Activated CD4-positive, CD25-positive, alpha-beta regulatory T cell treated with anti-CD3 and anti-CD28 coated beads, Interleukin-2, amount 50 U/mL, for 24 hours (primary cell): Measurements from ENCODE around the gene CHP1.
"Not testable (repeated sequence)": the region's sequence is repeated elsewhere in the genome, so short reads cannot be mapped to it uniquely, and the experiment has no call there.

ENCODE experiments used
- ATAC-seq, 2 donors: fragments of 150-1000 bp; cut with Tn5 transposase; one replicate each; pipeline ENCODE4 v1.10.0; 2021; ENCODE audit warnings: mild to moderate bottlenecking in 1 of 2, moderate library complexity in 1 of 2

The CHP1 gene

DNA sequence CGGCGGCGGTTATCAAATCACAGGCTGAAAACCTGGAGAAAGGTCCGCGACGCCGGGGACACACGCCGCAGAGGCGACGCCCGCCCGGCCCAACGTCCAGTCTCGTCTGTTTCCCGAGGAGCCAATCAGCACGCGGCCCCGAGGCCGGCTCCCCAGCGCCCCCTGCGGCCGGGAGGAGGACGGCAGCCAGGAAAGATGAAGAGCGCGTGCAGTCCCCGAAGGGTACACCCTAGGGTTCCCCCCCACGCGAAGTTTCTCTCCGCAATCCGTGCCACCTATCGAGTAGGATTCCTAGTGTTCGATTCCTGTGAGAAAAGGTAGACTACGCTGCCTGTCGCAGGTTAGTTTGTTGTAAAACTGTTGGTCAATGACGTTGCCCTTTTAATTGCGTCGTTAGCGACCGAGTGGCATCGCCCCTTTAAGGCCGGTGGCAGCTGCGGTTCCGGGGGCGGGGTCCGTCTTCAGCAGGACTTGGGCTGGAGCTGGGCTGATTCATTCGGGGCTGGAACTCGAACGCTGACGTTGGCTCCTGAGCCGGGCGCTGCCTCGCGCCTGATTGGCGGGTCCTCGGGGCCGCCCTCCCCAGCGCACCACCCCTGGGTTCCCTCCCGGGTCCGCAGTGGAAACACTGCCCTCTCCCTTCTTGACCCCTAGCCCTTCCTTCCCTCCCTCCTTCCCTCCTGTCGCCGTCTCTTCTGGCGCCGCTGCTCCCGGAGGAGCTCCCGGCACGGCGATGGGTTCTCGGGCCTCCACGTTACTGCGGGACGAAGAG is at the start of gene CHP1, which contains the start of gene EXD1:
Gene CHP1 (plus strand): TSS at position 619 of the 772 bp plus-strand sequence. CDS start 115 bp downstream, at position 734.
Gene EXD1 (minus strand): TSS at position 108 of the 772 bp plus-strand sequence. CDS start 4,182 bp downstream, outside the sequence.
- ATAC-seq, result peak; percentile 98 to 99

DNA sequence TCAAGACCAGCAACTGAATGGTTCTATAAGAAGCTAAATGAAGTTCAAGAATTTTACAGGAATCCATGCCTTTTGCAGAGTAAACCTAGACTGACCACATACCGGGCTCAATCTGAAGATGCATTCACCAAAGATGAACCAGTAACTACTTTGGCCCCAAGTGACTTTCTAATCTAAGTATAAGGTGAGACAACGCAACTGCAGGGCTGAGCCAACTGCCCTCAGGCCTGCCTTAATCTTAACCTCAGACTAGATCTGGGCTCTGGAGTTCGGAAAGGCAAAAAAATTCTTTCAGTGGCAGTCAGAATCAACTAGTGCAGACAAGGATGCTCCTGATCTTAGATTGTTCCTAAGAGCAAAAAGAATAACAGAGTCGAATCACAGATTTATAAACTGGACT is 48.8 kb upstream of the CHP1 start:
- ATAC-seq, result no peak

DNA sequence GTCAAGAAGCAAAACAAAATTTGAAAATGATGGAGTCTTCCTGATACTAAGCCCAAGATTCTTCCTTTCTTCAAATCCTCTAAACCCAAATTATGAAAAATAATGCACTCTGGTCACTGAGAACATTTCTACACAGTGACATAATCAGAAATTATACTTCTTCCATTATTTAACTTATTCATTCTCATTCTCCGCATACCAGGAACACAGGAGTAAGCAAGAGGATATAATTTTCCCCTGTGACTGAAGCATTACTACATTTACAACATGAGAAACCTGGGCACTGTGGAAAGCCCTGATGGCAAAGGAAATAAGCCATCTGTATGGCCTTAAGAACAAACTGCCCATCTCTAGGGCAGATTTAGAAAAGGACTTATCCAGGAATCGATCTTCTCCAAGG is 47.5 kb upstream of the CHP1 start:
- no peak for ATAC-seq

DNA sequence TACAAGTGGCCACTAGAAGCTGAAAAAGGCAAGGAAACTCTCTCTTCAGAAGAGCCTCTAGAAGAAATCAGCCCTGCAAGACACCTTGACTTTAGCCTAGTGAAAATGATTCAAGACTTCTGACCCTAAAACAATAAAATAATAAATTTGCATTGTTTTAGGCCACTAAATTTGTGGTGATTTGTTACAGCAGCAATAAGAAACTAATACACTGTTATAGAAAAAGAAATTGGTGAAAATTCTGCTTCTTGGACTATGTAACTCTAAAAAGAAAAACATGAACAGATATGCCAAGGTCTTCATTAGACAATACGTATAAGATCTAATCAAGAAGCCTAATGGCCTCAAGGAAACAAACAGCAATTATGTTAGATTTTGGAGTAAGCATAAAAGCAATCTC is 36.6 kb upstream of the CHP1 start:
- no peak for ATAC-seq

DNA sequence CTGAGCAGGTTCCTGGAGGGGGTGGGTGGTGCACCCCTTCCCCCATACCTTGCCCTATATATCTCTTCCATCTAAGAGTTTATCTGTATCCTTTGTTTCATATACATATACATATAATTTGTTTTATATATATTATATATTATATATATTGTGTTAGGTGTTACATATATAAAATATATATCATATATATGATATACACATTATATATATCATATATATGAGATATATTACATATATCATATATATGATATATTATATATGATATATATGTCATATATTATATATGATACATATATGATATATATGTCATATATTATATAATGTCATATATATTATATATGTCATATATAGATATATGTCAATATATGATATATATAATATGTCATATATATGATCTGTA is 31.6 kb upstream of the CHP1 start:
- no peak for ATAC-seq

DNA sequence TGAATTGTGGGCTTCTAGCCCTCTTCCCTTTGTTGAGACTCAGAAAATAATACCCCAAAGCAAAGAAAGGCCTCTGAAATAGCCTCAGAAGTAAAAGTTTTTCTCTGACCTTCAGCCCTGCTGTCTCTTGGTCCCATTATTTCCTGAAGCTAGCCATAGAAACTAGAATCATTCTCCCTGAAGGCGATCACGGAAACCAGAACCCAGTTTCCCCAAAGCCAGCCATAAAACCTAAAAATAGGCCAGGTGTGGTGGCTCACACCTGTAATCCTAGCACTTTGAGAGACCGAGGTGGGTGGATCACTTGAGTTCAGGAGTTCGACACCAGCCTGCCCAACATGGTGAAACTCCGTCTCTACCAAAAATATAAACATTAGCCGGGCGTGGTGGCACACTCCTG is 27.7 kb upstream of the CHP1 start:
- no peak for ATAC-seq

DNA sequence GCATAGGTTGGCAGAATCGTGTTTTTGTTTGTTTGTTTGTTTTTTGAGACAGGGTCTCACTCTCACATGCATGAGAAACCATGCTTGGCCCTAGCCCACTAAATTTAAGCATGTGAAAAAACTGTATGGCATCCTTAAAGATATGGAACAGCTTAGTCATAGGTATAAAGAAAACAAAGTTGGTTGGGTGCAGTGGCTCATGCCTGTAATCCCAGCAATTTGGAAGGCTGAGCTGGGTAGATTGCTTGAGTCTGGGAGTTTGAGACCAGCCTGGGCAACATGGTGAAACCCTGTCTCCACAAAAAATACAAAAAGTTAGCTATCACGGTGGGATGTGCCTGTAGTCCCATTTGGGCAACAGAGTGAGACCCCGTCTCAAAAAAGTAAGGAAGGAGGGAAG is 25.8 kb upstream of the CHP1 start:
- ATAC-seq, result no peak

DNA sequence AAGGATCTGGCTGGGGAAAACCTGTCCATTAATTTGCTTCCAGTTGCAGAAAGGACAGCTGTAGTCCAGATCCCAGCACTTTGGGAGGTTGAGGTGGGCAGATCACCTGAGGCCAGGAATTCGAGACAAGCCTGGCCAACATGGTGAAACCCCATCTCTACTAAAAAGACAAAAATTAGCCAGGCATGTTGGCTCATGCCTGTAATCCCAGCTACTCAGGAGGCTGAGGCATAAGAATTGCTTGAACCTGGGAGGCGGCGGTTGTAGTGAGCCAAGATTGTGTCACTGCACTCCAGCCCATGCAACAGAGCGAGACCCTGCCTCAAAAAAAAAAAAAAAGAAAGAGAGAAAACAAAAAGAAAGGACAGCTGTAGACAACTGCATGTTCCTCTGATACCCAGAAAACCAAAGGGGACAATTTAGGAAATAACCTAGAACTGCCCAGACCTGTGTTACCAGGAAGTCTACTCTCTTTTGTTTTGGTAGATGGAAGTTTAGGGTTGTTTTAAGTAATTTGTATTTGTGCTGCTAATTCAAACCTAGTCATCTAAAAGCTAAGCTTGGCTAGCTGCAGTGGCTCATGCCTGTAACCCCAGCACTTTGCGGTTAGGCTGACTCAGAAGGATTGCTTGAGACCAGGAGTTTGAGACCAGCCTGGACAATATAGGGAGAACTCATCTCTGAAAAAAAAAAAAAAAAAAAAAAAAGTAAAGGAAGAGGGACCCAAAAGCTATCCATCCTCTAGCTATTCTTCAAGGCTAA is 23.2 kb upstream of the CHP1 start:
- ATAC-seq, result no peak

DNA sequence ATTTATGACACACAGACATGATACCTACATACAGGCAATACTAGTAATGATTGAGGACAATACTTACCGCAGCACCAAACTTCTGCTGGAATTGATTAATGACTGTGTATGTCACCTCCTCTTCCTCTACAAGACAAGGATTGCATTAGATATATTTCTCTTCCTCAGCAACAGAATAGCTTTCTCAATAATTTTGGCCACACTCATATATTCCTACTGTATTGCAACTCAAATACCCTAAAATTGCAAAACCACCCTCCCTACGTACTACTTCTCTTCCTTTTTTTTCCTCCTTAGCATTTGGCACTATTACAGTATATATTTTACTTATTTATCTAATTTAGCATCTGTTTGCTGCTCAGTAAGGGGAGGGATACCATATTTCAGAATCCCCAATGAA is 15.4 kb upstream of the CHP1 start:
- no peak for ATAC-seq

DNA sequence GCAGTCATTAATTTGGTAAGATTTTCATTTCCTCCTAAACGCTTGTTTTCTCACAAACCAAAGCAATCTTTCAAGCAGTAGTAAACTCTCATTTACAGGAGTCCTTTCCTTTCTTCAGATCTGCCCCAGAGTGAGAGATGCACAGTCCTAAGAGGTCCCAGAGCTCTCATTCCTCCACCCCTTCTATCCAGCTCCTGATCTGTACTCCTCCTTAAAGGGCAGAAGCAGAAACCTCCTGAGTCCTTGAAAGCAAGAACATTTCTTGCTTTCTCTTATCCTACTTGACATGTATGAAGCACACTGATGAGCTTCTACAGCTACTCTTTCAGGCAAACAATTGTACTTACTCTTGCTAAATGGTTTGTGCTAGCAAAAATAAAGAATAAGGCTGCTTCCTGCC is 12.2 kb upstream of the CHP1 start:
- ATAC-seq, result no peak

DNA sequence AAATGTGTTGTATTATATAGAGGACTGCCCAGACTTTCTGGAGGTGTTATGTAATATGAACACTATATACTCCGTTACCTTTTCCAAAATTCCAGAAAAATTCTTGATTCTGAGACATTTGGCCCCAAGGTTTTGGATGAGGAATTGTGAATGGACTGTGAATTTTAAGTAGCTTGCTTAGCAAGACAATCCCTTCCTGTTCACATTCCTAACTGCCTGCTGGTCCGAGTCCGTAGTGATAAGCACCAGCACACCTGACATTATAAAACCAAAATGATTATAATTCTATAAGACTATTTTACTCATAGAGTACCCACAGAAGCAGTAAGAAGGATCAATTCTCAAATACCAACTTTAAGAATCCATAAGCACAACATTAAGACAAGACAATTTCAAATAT is 11.7 kb upstream of the CHP1 start:
- no peak for ATAC-seq

DNA sequence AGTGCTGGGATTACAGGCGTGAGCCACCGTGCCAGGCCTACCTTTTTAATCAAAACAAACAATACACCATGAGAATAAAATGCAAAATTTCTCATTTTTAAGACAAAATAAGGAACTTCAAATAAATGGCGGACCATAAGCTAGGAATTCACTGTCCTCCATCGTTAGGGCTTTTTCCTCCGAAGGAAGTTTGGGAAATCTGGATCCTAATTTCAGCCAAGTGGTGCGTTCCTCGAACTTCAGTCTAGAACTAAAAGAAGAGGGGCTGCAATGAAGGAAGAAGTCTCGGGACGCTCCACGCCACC is 771 bp upstream of the CHP1 start:
- ATAC-seq, result no peak

DNA sequence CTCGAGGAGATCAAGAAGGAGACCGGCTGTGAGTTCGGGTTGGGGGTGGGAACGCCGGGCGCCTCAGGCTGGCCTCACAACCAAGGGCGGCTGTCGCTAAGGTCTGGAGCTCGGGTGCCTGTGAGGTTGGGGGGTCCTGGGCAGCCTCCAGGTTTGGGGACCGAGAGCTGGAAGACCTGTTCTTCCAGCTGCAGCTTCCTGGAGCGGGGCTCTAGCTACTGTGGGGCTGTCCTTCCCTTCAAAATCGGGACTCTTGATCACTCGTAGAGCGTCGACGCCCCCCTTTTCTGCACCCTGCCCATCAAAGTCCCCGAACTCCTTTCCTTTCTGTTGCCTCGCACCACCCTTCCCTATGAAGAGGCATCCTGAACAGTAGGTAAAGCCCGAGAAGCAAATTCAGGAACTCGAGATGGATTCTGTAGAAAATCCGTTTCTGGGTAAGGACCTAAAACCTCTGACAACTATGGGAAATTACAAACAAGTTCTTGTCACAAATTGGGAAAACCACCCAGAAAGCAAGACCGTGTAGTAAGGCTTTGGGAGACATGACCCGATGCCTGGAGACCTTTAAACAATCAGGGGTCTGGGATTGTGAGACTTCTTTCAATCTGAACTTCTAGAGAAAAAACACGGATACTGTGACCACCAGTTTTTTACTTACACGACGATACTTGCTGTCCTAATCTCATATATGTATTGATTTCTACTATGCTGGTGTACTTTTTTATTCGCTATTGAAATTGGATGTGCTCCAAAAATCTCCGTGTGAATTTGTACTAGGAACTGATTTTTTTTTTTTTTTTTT is 556 bp downstream of the CHP1 start:
- peak; percentile 45 to 48 for ATAC-seq

DNA sequence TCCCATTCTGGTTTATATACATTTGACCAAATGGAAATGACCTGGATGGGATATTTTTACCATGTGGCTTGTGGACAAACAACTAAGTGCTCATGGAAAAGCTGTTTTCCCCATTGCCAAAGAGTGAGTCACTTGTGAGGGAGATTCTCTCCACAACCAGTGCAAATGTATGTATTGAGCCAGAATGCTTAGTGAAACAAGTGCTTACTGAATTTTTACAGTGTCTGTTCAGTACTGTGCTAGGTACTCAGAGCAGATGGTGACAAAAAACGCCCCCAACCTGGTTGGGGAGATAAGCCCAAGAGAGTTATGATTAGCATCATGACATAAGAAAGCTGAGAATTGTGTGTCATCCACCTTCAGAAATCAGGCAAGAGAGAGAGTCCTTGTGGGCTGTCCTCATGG is 2.3 kb downstream of the CHP1 start:
- ATAC-seq, result no peak

DNA sequence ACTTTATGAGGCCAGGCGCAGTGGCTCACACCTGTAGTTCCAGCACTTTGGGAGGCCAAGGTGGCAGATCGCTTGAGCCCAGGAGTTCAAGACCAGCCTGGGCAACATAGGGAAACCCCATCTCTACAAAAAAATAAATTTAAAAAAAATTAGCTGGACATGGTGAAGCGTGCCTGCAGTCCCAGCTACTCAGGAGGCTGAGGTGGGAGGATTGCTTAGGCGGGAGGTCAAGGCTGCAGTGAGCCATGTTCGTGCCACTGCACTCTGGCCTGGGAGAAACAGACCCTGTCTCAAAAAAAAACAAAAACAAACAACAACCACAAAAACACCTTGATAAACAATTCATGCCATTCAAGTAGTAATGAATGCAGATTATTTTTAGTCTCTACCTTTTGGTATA is 4.2 kb downstream of the CHP1 start:
- not testable (repeated sequence) for ATAC-seq

DNA sequence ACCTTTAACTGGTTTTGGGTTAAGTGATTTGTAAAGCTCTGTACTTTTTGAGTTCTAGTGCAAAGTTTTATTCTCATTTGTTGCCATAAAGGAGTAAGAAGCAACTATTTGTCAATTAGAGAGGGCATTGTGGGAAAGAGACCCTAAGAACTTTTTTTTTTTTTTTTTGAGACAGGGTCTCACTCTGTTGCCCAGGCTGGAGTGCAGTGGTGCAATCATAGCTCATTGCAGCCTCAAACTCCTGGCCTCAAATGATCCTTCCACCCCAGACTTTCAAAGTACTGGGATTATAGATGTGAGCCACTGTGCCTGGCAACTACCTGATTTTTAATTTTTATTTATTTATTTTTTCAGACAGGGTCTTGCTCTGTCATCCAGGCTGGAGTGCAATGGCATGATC is 4.9 kb downstream of the CHP1 start:
- no peak for ATAC-seq

DNA sequence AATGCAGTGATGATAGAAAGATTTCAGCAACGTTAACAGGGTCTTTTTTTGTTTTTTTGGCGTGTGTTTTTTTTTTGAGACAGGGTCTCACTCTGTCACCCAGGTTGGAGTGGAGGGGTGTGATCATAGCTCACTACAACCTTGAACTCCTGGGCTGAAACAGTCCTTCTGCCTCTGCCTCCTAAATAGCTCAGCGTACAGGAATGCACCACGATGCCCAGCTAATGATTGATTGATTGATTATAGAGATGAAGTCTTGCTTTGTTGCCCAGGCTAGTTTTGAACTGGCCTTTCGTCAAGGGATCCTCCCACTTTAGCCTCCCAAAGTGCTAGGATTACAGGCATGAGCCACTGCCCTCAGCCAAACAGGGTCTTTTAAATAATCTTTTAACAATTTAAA is 7.0 kb downstream of the CHP1 start:
- no peak for ATAC-seq

DNA sequence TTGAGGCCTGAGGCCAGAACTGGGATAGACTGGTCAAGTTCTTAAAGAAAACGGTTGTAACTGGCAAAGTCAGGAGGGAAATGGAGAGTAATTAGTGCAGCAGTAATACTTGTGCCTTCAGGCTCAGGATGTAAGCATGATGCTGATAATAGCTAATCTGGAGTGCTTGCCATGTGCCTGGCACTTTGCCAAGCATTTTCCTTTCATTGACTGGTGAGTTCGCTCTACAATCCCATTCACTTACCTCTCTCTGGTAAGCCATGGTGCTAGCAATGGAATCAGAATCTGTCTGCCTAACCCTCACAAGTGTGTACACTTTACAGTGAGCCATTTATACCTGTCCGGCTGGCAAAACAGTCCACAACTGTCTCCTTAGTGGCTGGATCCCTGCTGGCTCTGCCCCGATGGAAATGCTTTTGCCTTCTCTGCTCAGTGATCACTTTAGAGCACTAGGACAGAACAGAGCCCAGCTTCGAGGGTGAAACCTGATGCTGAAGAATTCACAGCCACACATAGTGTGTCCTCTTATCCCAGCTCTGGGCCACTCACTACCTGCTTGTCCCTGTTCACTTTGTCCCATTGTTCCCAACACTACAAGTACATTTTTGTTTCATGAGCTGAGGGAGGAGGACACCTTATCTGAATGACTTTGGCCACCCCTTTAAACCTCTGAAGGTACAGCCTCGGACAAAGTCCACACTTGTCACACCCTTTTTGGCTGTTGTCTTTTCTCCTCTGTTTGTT is 10.3 kb downstream of the CHP1 start:
- no peak for ATAC-seq

DNA sequence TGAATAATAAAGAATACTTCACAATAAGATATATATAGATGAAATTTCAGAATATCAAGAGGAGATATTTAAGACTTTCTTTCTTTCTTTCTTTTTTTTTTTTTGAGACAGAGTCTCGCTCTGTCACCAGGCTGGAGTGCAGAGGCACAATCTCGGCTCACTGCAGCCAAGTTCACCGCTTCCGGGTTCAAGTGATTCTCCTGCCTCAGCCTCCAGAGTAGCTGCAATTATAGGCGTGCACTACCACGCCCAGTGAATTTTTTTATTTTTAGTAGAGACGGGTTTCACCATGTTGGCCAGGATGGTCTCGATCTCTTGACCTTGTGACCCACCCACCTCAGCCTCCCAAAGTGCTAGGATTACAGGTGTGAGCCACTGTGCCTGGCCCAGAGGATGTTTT is 19.7 kb downstream of the CHP1 start:
- ATAC-seq, result not testable (repeated sequence)

DNA sequence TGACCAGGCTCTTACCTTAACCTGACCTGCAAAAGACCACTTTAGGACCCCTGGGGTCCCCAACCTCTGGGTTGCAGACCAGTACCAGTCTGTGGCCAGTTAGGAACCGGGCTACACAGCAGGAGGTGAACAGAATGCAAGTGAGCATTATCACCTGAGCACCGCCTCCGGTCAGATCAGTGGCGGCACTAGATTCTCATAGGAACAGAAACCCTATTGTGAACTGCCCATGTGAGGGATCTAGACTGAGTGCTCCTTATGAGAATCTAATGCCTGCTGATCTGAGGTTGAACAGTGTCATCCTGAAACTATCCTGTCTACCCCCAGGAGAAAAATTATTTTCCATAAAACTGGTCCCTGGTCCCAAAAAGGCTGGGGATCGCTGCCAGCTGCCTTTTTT is 20.3 kb downstream of the CHP1 start:
- no peak for ATAC-seq

DNA sequence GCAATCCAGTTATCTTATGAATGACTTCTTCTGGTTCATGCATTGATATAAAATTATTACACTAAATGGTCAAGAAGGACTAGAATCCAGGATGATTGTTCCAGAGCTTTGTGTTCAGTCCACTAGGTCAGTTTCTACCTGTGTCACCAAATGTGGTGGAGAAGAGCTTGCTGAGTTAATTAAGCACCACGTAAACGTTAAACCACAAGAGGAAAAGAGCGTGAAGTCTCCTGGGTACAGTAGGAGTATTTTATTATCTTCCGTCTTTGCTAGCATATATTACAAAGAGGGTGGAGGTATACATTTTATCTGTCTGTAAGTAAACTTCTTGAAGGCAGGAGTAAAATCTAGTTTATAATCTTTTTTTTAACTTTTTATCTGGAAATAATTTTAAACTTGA is 23.5 kb downstream of the CHP1 start:
- ATAC-seq, result no peak

DNA sequence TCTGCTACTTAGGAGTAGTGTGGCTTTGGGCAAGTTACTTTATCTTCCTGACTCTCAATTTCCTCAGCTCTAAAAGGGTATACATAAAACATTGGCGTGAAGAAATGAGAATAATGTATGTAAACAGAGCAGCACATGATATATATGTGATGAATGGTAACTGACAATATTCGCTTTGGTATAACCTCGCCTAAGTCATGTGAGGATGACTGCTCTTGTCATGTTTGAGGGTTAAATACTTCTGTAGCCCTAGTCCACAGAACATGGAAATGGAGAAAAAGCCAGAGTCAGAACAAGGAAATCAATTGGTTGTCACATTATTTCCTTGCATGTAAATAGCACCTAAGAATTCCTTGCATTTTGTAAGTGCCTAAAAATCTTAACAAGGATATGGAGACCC is 25.0 kb downstream of the CHP1 start:
- ATAC-seq, result no peak

DNA sequence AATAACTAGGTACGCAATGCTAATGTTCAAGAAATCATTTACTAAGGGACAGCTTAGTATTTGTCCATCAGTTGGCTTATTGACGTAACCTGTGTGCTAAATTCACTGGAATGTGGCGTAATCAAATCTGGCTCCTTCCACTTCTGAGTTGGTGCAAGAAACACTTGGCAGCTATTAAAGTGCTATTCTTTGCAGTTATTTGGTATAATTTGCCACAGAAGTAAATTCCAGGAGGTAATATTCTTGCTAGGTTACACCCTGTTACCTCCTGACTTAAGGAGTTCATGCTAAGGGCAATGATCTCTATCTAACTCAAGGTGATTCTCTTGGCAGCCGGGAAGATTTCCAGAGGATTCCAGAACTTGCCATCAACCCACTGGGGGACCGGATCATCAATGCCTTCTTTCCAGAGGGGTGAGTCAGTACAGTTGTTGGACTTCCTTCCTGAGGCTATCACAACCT is 25.5 kb downstream of the CHP1 start:
- ATAC-seq, result no peak
